ENCODE data around the gene TRAPPC5. TPM values are rescaled to one million over a fixed set of nuclear protein-coding genes. Genes with fewer than 3 reads are reported as not detected.
A peak's percentile ranks its signal among the peaks of the same experiment; 100 is the strongest.

Gene TRAPPC5
- total RNA-seq, 5 donors from 2014 or later (not counting 1 experiment from before 2014, with no cell fraction given), result 39.2 to 75.3 (median 69.4) TPM

DNA sequence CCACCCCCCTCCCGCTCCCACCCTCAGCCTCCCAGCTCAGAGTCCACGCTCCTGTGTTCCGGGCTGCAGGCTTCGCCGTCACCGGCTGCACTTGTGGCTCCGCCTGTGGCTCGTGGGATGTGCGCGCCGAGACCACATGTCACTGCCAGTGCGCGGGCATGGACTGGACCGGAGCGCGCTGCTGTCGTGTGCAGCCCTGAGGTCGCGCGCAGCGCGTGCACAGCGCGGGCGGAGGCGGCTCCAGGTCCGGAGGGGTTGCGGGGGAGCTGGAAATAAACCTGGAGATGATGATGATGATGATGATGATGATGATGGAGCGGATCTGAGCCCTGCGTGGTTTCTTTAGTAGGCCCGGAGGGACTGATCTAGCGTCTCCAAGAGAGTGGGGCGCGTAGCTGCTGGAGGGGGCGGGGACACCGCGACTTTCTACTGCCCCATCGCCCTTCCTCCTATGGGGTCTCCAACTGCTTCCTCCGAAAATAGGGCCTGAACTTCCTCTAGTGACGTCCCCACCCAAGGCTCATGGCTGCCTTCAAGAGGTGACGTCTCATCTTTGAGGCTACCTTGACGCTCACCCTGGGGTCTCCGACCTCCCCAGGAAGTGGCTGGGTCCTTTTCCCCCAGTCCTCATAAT, 10.4 kb upstream of the TRAPPC5 start:
- Mint-ChIP-seq H3K27ac (no peak overlapping the region), H3K9me3 (no peaks in the 10 kb centered on the region), H3K27me3 (peaks cover 25 to 37% of the 10 kb centered on the region in 2 donors), H3K4me3 (peak overlapping the region; percentile 49 to 72 (median 58)), H3K36me3 (no peaks in the 10 kb centered on the region), H3K4me1 (peaks cover 20 to 29% (median 21%) of the 10 kb centered on the region in 3 donors)
- Histone ChIP-seq H3K27me3 (replicated peaks in 1 of 2; ENCODE audit: control insufficient read depth in 2 of 2, extremely low read depth in 1 of 2, insufficient read depth in 2 of 2, low read length in 1 of 2) (peaks cover 0 to 36% of the 10 kb centered on the region in 2 experiments), H3K4me3 (ENCODE audit: control insufficient read depth in 1 of 2, extremely low read depth in 1 of 2, low read length in 1 of 2) (peak overlapping the region; percentile 15 to 48), H3K36me3 (ENCODE audit: control insufficient read depth in 2 of 2, extremely low read depth in 1 of 2, insufficient read depth in 1 of 2, low read length in 1 of 2) (no peaks in the 10 kb centered on the region), H3K4me1 (ENCODE audit: control insufficient read depth in 1 of 2, extremely low read depth in 1 of 2, insufficient read depth in 2 of 2, low read length in 2 of 2) (peaks cover 5 to 21% of the 10 kb centered on the region in 2 experiments), H3K27ac (ENCODE audit: low read length) (no peak overlapping the region), H3K9me3 (no peaks in the 10 kb centered on the region)
- 8% methylated on average over 32 of the region's 43 CpGs for WGBS (ENCODE audit: insufficient coverage)
- peak in 4 of 35 experiments; percentile 22 to 33 (median 31) for DNase-seq
- peak; percentile 55 to 69 (median 62) for ATAC-seq (replicated peaks in 1 of 4)
- CTCF ChIA-PET, result no interaction called here
- POLR2A ChIA-PET, result interaction anchor here in 1 of 2 donors (0.6 kb wide), 1 partner anchor 136 kb away, joined by 4 read pairs; no protein-coding TSS in a partner anchor

DNA sequence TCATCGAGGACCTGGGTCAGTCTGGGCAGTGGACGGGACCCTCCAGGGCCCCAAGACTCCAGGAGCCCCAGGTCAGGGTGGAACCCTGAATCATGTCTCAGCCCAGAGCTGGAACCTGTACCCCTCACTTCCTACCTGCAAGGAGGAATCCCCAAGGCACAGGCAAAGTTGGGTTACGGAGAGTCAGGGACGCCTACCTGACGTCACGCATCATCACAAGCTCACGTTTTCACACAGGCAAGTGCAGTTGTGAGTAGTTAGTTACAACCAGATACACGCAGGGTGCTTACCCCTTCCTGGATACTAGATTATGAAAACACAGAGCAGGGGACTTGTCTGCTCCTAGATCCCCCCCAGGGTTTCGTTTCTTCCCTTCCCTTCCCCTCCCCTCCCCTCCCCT, 9.8 kb upstream of the TRAPPC5 start:
- WGBS (ENCODE audit: insufficient coverage), result 73% methylated on average over 2 of the region's 9 CpGs
- peak overlapping the region in 1 of 2 donors; percentile 48 for H3K4me3 ChIP-seq (ENCODE audit: control insufficient read depth in 1 of 2, extremely low read depth in 1 of 2, low read length in 1 of 2)
- H3K36me3 ChIP-seq (ENCODE audit: control insufficient read depth in 2 of 2, extremely low read depth in 1 of 2, insufficient read depth in 1 of 2, low read length in 1 of 2), result no peaks in the 10 kb centered on the region
- ATAC-seq (replicated peaks in 1 of 4) (peak in 1 of 4 experiments; percentile 71), DNase-seq (no peak)
- H3K27me3 ChIP-seq (replicated peaks in 1 of 2; ENCODE audit: control insufficient read depth in 2 of 2, extremely low read depth in 1 of 2, insufficient read depth in 2 of 2, low read length in 1 of 2), result peaks cover 0 to 41% of the 10 kb centered on the region in 2 experiments
- peaks cover 5 to 21% of the 10 kb centered on the region in 2 experiments for H3K4me1 ChIP-seq (ENCODE audit: control insufficient read depth in 1 of 2, extremely low read depth in 1 of 2, insufficient read depth in 2 of 2, low read length in 2 of 2)
- H3K27ac ChIP-seq (ENCODE audit: low read length), result no peak overlapping the region
- peak overlapping the region; percentile 49 to 72 (median 58) for H3K4me3 Mint-ChIP-seq
- no peaks in the 10 kb centered on the region for H3K36me3 Mint-ChIP-seq
- H3K27me3 Mint-ChIP-seq, result peaks cover 26 to 38% of the 10 kb centered on the region in 2 donors
- no peaks in the 10 kb centered on the region for H3K9me3 ChIP-seq
- H3K9me3 Mint-ChIP-seq, result no peaks in the 10 kb centered on the region
- peaks cover 22 to 31% (median 22%) of the 10 kb centered on the region in 3 donors for H3K4me1 Mint-ChIP-seq
- POLR2A ChIA-PET, result interaction anchor here in 1 of 2 donors (0.6 kb wide), 1 partner anchor 135 kb away, joined by 4 read pairs; no protein-coding TSS in a partner anchor
- CTCF ChIA-PET, result no interaction called here
- no peak overlapping the region for H3K27ac Mint-ChIP-seq

DNA sequence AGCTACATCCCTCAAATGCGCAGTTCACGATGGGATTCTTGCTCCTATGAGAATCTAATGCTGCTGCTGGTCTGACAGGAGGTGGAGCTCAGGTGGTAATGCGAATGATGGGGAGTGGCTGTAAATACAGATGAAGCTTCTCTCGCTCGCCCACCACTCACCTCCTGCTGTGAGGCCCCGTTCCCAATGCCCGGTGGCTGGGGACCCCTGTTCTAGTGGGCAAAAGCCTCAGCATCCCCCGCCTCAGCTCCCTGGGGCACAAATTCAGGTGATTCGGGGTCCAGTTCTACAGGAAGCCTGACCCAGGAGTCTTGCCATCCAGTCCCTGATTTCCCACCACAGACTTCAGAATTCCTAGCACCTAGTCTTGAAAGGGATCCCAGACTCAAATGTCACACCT, 8.1 kb upstream of the TRAPPC5 start:
- peaks cover 32 to 48% (median 38%) of the 10 kb centered on the region in 3 donors for H3K4me1 Mint-ChIP-seq
- no peak overlapping the region for H3K4me3 Mint-ChIP-seq
- DNase-seq (no peak), ATAC-seq (replicated peaks in 1 of 4) (no peak)
- Histone ChIP-seq H3K36me3 (ENCODE audit: control insufficient read depth in 2 of 2, extremely low read depth in 1 of 2, insufficient read depth in 1 of 2, low read length in 1 of 2) (no peaks in the 10 kb centered on the region), H3K4me1 (ENCODE audit: control insufficient read depth in 1 of 2, extremely low read depth in 1 of 2, insufficient read depth in 2 of 2, low read length in 2 of 2) (peaks cover 10 to 33% of the 10 kb centered on the region in 2 experiments), H3K27me3 (replicated peaks in 1 of 2; ENCODE audit: control insufficient read depth in 2 of 2, extremely low read depth in 1 of 2, insufficient read depth in 2 of 2, low read length in 1 of 2) (peaks cover 0 to 54% of the 10 kb centered on the region in 2 experiments), H3K4me3 (ENCODE audit: control insufficient read depth in 1 of 2, extremely low read depth in 1 of 2, low read length in 1 of 2) (no peak overlapping the region), H3K27ac (ENCODE audit: low read length) (no peak overlapping the region), H3K9me3 (no peaks in the 10 kb centered on the region)
- ChIA-PET CTCF (no interaction called here), POLR2A (interaction anchor here in 1 of 2 donors (0.6 kb wide), 1 partner anchor 20 kb away, joined by 3 read pairs; no protein-coding TSS in a partner anchor)
- peaks cover 32 to 50% of the 10 kb centered on the region in 2 donors for H3K27me3 Mint-ChIP-seq
- no CpG with 5 or more reads among the region's 9 CpGs for WGBS (ENCODE audit: insufficient coverage)
- no peaks in the 10 kb centered on the region for H3K9me3 Mint-ChIP-seq
- H3K27ac Mint-ChIP-seq, result no peak overlapping the region
- H3K36me3 Mint-ChIP-seq, result no peaks in the 10 kb centered on the region

DNA sequence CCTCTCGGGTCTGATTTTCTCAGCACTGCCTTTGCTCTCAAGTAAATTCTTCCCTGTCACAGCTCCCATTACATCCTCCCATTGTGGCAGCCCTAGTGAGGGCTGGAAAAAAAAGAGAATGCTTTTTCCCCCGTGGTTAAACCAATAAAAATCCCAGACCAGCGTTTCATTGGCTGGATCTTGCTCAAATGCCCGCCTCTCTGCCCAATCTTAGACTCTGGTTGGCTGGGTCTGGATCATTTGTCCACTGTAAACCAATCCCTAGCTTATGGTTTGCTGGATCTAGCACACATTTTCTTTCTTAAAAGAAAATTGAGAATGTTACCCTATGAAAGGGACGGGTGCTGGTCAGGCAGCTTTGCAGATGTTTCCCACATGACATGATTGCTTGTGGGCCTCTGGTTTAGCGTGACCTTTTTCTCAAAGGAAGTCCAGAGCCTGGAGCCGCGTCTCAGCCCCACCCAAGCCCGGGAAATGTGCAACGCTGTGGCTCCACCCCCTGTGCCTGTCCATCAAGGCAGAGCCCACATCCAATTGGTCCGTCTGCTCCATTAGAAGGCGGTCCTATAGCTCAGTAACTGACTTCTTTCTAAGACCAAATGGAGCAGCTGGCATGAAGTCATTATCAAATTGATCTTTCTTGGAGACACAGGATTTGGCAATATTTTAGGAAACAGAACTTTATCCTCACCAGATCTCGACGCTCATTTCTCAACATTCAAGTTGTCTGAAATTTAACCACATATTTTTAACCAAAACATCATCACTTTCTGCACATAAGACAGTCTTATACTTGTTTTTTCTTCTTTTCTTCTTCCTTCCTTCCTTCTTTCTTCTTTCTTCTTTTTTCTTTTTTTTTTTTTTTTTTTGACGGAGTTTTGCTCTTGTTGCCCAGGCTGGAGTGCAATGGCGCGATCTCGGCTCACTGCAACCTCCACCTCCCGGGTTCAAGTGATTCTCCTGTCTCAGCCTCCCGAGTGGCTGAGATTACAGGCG, 6.3 kb upstream of the TRAPPC5 start:
- POLR2A ChIA-PET, result interaction anchor here in 1 of 2 donors (0.6 kb wide), 1 partner anchor 107 kb away, joined by 5 read pairs; no protein-coding TSS in a partner anchor
- no peak overlapping the region for H3K27ac ChIP-seq (ENCODE audit: low read length)
- no peaks in the 10 kb centered on the region for H3K36me3 ChIP-seq (ENCODE audit: control insufficient read depth in 2 of 2, extremely low read depth in 1 of 2, insufficient read depth in 1 of 2, low read length in 1 of 2)
- H3K4me3 Mint-ChIP-seq, result no peak overlapping the region
- H3K36me3 Mint-ChIP-seq, result no peaks in the 10 kb centered on the region
- no peak overlapping the region for H3K27ac Mint-ChIP-seq
- DNase-seq (peak in 4 of 35 experiments; percentile 18 to 47 (median 32)), ATAC-seq (replicated peaks in 1 of 4) (peak in 1 of 4 experiments; percentile 19)
- CTCF ChIA-PET, result interaction anchor here in 1 of 2 donors (1.0 kb wide), 1 partner anchor 106 kb away, joined by 4 read pairs; no protein-coding TSS in a partner anchor
- H3K9me3 Mint-ChIP-seq, result no peaks in the 10 kb centered on the region
- H3K9me3 ChIP-seq, result no peaks in the 10 kb centered on the region
- peaks cover 0 to 65% of the 10 kb centered on the region in 2 experiments for H3K27me3 ChIP-seq (replicated peaks in 1 of 2; ENCODE audit: control insufficient read depth in 2 of 2, extremely low read depth in 1 of 2, insufficient read depth in 2 of 2, low read length in 1 of 2)
- H3K27me3 Mint-ChIP-seq, result peaks cover 34 to 56% of the 10 kb centered on the region in 2 donors
- H3K4me1 ChIP-seq (ENCODE audit: control insufficient read depth in 1 of 2, extremely low read depth in 1 of 2, insufficient read depth in 2 of 2, low read length in 2 of 2), result peaks cover 11 to 32% of the 10 kb centered on the region in 2 experiments
- H3K4me1 Mint-ChIP-seq, result peaks cover 27 to 46% (median 45%) of the 10 kb centered on the region in 3 donors
- WGBS (ENCODE audit: insufficient coverage), result 45% methylated on average over 11 of the region's 21 CpGs
- H3K4me3 ChIP-seq (ENCODE audit: control insufficient read depth in 1 of 2, extremely low read depth in 1 of 2, low read length in 1 of 2), result no peak overlapping the region

DNA sequence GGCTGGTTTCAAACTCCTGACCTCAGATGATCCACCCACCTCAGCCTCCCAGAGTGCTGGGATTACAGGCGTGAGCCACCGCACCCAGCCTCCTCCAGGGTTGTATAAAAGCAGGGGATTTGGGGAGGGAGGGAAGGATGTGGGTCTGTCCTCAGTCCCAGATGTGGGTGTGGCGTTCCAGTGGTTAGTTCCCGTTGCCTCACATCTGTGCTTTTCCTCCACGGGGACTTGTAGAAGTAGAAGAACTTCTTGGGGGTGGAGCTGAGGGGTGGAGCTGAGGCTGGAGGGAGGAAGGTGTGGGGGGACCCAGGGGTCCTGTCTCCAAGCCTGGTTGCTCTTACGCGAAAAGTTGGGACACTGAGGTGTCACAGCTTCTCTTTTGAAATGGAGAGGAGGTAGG, 4.3 kb upstream of the TRAPPC5 start:
- no peaks in the 10 kb centered on the region for H3K36me3 ChIP-seq (ENCODE audit: control insufficient read depth in 2 of 2, extremely low read depth in 1 of 2, insufficient read depth in 1 of 2, low read length in 1 of 2)
- no peaks in the 10 kb centered on the region for H3K36me3 Mint-ChIP-seq
- H3K4me3 ChIP-seq (ENCODE audit: control insufficient read depth in 1 of 2, extremely low read depth in 1 of 2, low read length in 1 of 2), result no peak overlapping the region
- no peaks in the 10 kb centered on the region for H3K9me3 ChIP-seq
- WGBS (ENCODE audit: insufficient coverage), result 4% methylated on average over 3 of the region's 7 CpGs
- peaks cover 0 to 50% of the 10 kb centered on the region in 2 experiments for H3K27me3 ChIP-seq (replicated peaks in 1 of 2; ENCODE audit: control insufficient read depth in 2 of 2, extremely low read depth in 1 of 2, insufficient read depth in 2 of 2, low read length in 1 of 2)
- H3K4me1 ChIP-seq (ENCODE audit: control insufficient read depth in 1 of 2, extremely low read depth in 1 of 2, insufficient read depth in 2 of 2, low read length in 2 of 2), result peaks cover 21 to 35% of the 10 kb centered on the region in 2 experiments
- H3K4me1 Mint-ChIP-seq, result peaks cover 30 to 47% (median 42%) of the 10 kb centered on the region in 3 donors
- peaks cover 20 to 42% of the 10 kb centered on the region in 2 donors for H3K27me3 Mint-ChIP-seq
- H3K27ac Mint-ChIP-seq, result no peak overlapping the region
- POLR2A ChIA-PET, result interaction anchor here in 1 of 2 donors (0.6 kb wide), 1 partner anchor 20 kb away, joined by 3 read pairs; no protein-coding TSS in a partner anchor
- H3K4me3 Mint-ChIP-seq, result peak overlapping the region in 1 of 3 donors; percentile 55
- DNase-seq (no peak), ATAC-seq (replicated peaks in 1 of 4) (no peak)
- H3K9me3 Mint-ChIP-seq, result no peaks in the 10 kb centered on the region
- H3K27ac ChIP-seq (ENCODE audit: low read length), result no peak overlapping the region
- CTCF ChIA-PET, result interaction anchor here in 1 of 2 donors (0.5 kb wide), 1 partner anchor 940 kb away, joined by 8 read pairs; no protein-coding TSS in a partner anchor

All from T-cell (primary cell).